ENCODE measurements around the gene GPHN. TPM values are rescaled to one million over a fixed set of nuclear protein-coding genes. Genes with fewer than 3 reads are reported as not detected.

GPHN gene
- total RNA-seq, 1 experiment from 2014 or later = 23.4 TPM

- peak; percentile 93 for ATAC-seq
- no peak overlapping the region for H2AFZ ChIP-seq (ENCODE audit: low read length)
Measured at GRCh38 chr14:66603945-66604344, 96.0 kb downstream of the GPHN start.

GRCh38 chr14:66606826-66607225 lies 98.9 kb downstream of the GPHN start:
- H4K20me1 ChIP-seq (ENCODE audit: low read length) = peaks cover 17% of the 10 kb centered on the region
- H3K9ac ChIP-seq (ENCODE audit: low read length) = no peak overlapping the region
- no TSS peak for BruUV-seq (replicated peaks)
- ChIA-PET POLR2A (ENCODE audit: unreplicated experiment) (no interaction called here), CTCF (no interaction called here)
- H3F3A ChIP-seq (ENCODE audit: low read length, unreplicated experiment) = no peaks in the 10 kb centered on the region
- no peaks in the 10 kb centered on the region for H3K27me3 ChIP-seq (ENCODE audit: low read length)
- peaks cover 71% of the 10 kb centered on the region for H3K79me2 ChIP-seq (ENCODE audit: low read length)
- ATAC-seq (no peak), DNase-seq (no peak)
- H3K9me3 ChIP-seq (ENCODE audit: low read length) = no peaks in the 10 kb centered on the region
- intact Hi-C loops (cut with micrococcal nuclease) = no loop called here
- TF ChIP-seq EZH2 (IDR thresholded peaks at IDR 0.05; ENCODE audit: low read length, unreplicated experiment) (no peak), EZH2phosphoT487 (IDR thresholded peaks at IDR 0.05; ENCODE audit: borderline replicate concordance, low read length) (no peak), CTCF (conservative IDR thresholded peaks at IDR 0.05; ENCODE audit: low read depth, low read length) (no peak)
- H3K4me2 ChIP-seq (ENCODE audit: low read length) = no peak overlapping the region
- peaks cover 10% of the 10 kb centered on the region; the same call in 1 of the 2 replicates for H3K4me1 ChIP-seq (ENCODE audit: insufficient read depth, low read length)
- H3K4me3 ChIP-seq (ENCODE audit: low read length) = no peak overlapping the region
- H3K9me2 ChIP-seq (replicated peaks; ENCODE audit: low read length) = no peaks in the 10 kb centered on the region
- H3K36me3 ChIP-seq (ENCODE audit: low read depth, low read length) = no peaks in the 10 kb centered on the region
- no peak overlapping the region for H2AFZ ChIP-seq (ENCODE audit: low read length)
- H3K27ac ChIP-seq (ENCODE audit: low read length) = no peak overlapping the region

More at GRCh38 chr14:66603945-66604344, 96.0 kb downstream of the GPHN start:
- Histone ChIP-seq H3K79me2 (ENCODE audit: low read length) (peaks cover 72% of the 10 kb centered on the region), H3K4me2 (ENCODE audit: low read length) (no peak overlapping the region), H3K9me2 (replicated peaks; ENCODE audit: low read length) (no peaks in the 10 kb centered on the region), H3K36me3 (ENCODE audit: low read depth, low read length) (no peaks in the 10 kb centered on the region), H3K4me3 (ENCODE audit: low read length) (no peak overlapping the region), H3K9ac (ENCODE audit: low read length) (no peak overlapping the region), H3K27me3 (ENCODE audit: low read length) (no peaks in the 10 kb centered on the region), H3F3A (ENCODE audit: low read length, unreplicated experiment) (no peaks in the 10 kb centered on the region), H4K20me1 (ENCODE audit: low read length) (peaks cover 25% of the 10 kb centered on the region), H3K4me1 (ENCODE audit: insufficient read depth, low read length) (peaks cover 21% of the 10 kb centered on the region), H3K27ac (ENCODE audit: low read length) (no peak overlapping the region), H3K9me3 (ENCODE audit: low read length) (no peaks in the 10 kb centered on the region)
- peak; percentile 60 for DNase-seq
- intact Hi-C loops (cut with micrococcal nuclease) = loop anchor here (5.0 kb wide), 1 partner anchor 97 kb away; the partner anchor contains the start of gene GPHN
- TF ChIP-seq EZH2phosphoT487 (IDR thresholded peaks at IDR 0.05; ENCODE audit: borderline replicate concordance, low read length) (no peak), CTCF (conservative IDR thresholded peaks at IDR 0.05; ENCODE audit: low read depth, low read length) (no peak), EZH2 (IDR thresholded peaks at IDR 0.05; ENCODE audit: low read length, unreplicated experiment) (no peak)
- ChIA-PET POLR2A (ENCODE audit: unreplicated experiment) (no interaction called here), CTCF (no interaction called here)
- BruUV-seq (replicated peaks) = no TSS peak

DNA sequence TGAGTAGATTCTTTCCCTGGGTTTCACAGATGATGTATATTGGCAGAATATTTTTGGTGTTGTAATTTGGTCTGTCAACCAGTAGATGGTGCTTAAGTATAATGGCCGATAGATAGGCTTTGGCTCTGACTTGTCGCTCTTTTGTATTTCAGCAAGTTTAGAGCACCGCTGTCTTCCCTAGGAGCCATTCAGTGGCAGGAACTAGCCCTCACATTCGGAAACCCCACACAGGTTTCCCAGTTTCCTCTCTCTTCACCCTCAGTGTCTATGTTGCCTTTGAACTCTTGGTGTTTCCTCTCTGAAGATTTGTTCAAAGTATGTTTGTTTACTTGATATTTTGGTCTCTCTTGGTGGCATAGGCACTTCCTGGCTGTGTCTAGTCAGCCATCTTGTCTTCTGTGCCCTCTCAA lies 102.2 kb downstream of the GPHN start:
- ATAC-seq (peak; percentile 94), DNase-seq (peak; percentile 72)
- Histone ChIP-seq H3K27ac (ENCODE audit: low read length) (no peak overlapping the region), H4K20me1 (ENCODE audit: low read length) (peaks cover 6% of the 10 kb centered on the region; the same call in 1 of the 2 replicates), H3K79me2 (ENCODE audit: low read length) (peaks cover 75% of the 10 kb centered on the region), H3F3A (ENCODE audit: low read length, unreplicated experiment) (no peaks in the 10 kb centered on the region), H3K4me2 (ENCODE audit: low read length) (peak overlapping the region; percentile 42; the same call in 1 of the 2 replicates), H3K4me1 (ENCODE audit: insufficient read depth, low read length) (no peaks in the 10 kb centered on the region), H3K36me3 (ENCODE audit: low read depth, low read length) (no peaks in the 10 kb centered on the region), H3K9ac (ENCODE audit: low read length) (no peak overlapping the region), H3K27me3 (ENCODE audit: low read length) (no peaks in the 10 kb centered on the region), H3K4me3 (ENCODE audit: low read length) (no peak overlapping the region; the same call in 1 of the 2 replicates), H3K9me3 (ENCODE audit: low read length) (no peaks in the 10 kb centered on the region), H2AFZ (ENCODE audit: low read length) (peak overlapping the region; percentile 77), H3K9me2 (replicated peaks; ENCODE audit: low read length) (no peaks in the 10 kb centered on the region)
- CTCF ChIA-PET = interaction anchor here (0.7 kb wide), 1 partner anchor 214 kb away, joined by 3 read pairs; no protein-coding TSS in a partner anchor
- POLR2A ChIA-PET (ENCODE audit: unreplicated experiment) = no interaction called here
- TF ChIP-seq EZH2 (IDR thresholded peaks at IDR 0.05; ENCODE audit: low read length, unreplicated experiment) = no peak
- peak; percentile 80 for TF ChIP-seq CTCF (conservative IDR thresholded peaks at IDR 0.05; ENCODE audit: low read depth, low read length)
- no peak for TF ChIP-seq EZH2phosphoT487 (IDR thresholded peaks at IDR 0.05; ENCODE audit: borderline replicate concordance, low read length)
- TSS peak; percentile 14 for BruUV-seq (replicated peaks)
- intact Hi-C loops (cut with micrococcal nuclease) = loop anchor here (1.0 to 10.0 kb wide), 3 partner anchors 208 to 675 kb away; no protein-coding TSS in a partner anchor

All from PC-3 (cell line).